NCI-H82 treated with DMSO at 0.1 percent for 48 hours (cell line): ENCODE measurements around the gene SLC39A11.
A peak's percentile ranks its signal among the peaks of the same experiment; 100 is the strongest.
"Not testable (repeated sequence)": the region's sequence is repeated elsewhere in the genome, so short reads cannot be mapped to it uniquely, and the experiment has no call there.

ENCODE experiments used
- DNase-seq: peaks from one replicate; lab custom pipeline; 2025; ENCODE audit not compliant: unreplicated experiment; lab: John Stamatoyannopoulos, UW

SLC39A11 gene

GRCh38 chr17:72804949-72805707 is 287.4 kb downstream of the SLC39A11 start:
- DNase-seq: no peak

DNA sequence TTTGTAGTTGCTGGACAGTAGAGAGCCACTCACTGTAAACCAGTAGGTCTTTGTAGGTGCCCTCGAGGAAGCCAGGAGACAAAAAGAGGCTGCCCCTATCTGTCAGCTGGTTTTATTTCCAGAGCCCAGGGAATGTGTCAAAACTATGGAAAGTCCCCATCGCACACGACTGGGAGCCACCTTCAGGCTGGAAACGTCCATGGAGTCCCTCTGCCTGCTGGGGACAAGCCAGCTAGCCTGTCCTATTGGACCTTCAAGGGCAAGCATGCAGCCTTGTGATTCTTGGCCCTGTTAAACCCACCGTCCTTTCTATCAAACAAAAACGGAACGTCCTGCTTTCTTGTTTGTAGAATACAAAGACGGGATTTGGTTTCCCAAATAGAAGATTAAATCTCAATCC is 289.8 kb downstream of the SLC39A11 start:
- DNase-seq: no peak

DNA sequence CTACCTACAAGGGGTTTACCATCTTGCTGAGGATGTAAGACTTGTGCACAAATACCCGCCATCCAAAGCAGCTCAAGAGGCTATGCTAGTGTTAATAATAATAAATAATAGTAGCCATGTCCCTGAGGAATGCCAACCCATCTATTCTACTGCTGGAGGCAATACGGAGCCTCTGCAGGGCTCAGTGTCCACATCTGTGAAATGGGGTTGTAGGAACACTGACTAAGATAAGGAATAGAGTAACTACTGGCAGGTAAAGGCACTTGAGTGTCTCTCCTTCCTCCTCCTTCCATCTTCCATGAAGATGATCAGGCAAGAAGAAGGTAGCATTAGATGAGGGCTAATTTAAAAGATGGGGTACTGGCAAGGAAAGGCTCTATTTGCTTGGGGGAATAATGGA is 295.3 kb downstream of the SLC39A11 start:
- DNase-seq: no peak

DNA sequence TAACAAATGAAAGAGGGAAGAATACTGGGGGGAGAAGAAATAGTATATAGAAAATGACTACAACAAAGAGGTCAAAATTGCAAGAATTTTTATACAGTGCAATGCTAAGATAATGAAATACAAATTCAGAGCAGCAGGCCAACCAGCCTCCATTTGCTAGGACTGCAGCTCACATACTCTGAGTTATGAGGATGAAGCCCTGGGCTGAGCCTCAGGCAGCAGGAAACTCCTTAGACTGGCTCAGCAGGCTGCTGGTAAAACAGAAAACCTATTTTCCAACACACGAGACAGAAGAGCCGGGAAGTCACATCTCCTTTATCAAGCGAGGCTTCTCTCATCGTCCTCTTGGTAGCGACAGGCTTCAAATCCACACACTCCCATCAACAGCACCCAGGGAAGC is 296.5 kb downstream of the SLC39A11 start:
- DNase-seq: no peak

- DNase-seq: no peak
Measured at GRCh38 chr17:72794152-72794551, 298.3 kb downstream of the SLC39A11 start.

- DNase-seq: no peak
Measured at GRCh38 chr17:72792771-72793170, 299.7 kb downstream of the SLC39A11 start.

- DNase-seq: no peak
Measured at GRCh38 chr17:72790190-72790589, 302.3 kb downstream of the SLC39A11 start.

DNA sequence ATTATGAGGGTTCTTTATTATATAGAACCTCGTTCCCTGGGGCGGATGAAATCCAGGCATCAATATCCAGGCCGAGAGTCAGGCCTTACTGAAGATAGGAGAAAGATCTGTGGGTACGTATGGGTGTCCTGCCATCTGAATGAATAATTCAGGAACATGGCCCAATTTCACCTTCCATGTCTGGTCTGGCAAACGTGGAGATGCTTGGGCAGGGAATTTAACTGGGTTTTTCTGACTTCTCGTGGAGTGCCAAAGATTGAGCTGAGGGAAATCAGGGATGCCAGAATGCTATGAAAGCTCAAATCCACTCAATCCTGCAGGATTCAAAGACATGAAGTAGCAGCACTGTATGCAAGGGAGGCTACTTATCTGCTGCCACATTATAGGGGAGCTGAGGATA is 302.8 kb downstream of the SLC39A11 start:
- DNase-seq: no peak

DNA sequence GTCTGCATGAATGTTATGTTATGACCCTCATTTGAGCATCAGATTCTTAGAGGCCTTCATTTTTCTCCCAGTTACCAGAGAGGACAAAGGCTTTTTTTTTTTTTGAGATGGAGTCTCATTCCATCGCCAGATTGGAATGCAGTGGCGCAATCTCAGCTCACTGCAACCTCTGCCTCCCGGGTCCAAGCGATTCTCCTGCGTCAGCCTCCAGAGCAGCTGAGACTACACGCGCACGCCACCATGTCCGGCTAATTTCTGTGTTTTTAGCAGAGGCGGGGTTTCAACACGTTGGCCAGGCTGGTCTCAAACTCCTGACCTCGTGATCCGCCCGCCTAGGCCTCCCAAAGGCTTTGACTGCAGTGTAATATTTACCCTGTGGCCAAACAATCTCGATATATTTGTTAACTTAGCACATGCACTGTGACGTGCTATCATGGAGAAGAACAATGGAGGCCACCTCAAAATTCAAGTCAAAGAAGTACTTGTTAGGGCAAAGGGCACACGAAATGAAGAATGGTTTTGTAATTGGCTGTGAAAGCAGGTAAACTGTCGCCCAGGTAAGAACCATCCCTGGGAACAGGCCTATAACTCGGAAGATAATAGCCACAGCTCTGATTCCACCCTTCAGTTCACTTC is 303.4 kb downstream of the SLC39A11 start:
- DNase-seq: no peak

DNA sequence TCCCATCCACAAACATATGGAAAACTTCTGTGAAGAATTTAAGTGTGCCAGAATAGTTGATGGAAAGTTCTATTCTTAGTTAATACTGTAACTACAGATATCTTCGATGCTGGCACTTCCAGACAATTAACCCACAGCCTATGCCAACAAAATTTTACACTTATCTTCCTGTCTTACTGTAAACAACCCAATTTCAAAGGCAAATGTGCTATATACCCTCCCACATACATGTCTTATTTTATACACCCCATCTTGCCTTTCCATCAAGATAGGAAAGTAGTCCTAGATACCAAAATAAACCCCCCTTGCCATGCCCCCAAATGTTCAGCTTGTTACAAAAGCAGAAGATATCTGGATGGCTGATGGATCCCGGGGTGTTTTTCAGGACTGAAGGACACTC is 306.3 kb downstream of the SLC39A11 start:
- no peak for DNase-seq

DNA sequence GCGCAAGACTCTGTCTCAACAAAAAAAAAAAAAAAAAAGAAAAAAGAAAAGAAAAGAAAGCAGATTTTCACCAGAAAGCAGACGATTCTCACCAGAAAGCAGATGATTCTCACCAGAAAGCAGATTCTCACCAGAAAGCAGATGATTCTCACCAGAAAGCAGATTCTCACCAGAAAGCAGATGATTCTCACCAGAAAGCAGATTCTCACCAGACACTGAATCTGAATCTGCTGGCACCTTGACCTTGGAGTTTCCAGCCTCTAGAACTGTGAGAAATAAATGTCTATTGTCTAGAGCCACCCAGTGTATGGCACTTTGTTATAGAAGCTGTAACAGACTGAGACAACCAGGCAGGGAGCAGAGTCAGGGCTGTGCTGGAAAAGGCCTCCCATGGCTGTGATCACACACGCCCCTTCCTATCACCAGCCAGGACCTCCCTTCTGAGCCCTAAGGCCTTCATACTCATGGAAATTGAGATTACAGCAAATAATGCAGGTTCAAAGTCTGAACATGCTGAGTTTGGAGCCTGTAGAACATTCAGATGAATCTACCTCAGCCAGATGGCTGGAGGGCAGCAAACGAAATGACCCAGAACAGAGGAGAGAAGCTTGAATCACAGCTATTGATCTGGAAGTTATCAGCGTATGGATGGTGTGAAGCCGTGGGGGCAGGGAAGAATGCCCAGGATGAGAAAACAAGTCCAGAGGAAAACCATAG is 309.3 kb downstream of the SLC39A11 start:
- no peak for DNase-seq

DNA sequence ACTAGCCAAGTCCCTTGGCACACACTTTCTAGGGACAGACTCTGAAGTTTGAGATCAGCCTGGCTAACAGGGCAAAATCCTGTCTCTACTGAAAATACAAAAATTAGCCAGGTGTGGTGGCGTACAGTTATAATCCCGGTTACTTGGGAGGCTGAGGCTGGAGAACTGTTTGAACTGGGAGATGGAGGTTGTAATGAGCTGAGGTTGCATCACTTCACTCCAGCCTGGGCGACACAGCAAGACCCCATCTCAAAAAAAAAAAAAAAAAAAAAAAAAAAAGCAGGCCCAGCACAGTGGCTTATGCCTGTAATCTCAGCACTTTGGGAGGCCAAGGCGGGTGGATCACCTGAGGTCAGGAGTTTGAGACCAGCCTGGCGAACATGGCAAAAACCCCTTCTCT is 310.1 kb downstream of the SLC39A11 start:
- not testable (repeated sequence) for DNase-seq

DNA sequence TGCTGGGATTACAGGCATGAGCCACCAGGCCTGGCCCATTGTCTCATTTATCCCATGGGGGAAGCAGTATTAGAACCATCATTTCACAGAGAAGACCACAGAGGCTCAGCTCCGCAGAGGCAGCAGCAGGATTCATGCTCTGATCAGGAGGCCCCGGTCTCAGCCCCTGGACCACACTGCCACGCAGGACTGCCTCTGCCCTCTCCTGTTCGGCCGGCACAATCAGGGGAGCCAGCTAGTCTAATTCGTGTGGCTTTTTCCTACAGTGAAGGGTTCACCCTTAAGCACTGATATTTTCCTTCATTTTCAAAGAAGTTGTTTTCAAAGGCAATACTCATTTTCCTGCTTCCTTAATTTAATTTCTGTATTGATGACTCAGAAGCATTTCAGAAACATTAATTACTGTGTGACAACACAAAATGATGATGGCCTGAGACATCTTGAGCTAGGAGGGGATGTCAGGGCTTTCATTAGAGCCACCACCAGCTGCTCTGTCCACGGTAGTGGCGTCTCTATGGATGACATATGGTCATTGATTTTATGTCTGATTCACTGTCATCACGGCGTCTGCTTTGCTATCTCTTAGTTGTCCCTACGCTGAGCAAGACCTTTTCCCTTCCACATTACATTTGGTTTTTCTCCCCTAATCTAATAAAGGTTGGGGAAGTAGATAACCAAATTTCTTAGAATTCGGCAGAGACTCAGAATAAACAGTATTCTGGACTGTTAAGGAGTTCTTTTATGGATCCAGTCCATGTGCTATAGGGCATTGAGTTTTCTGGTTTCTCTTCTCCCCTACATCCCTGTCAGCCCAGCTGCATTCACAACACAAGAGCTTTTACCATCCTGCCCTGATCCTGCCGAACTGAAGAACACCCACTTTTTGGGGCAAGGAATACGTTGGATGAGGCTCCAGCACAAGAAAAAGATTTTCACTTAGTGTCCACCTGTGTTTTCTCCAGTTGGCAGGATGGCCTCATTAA is 314.0 kb downstream of the SLC39A11 start:
- DNase-seq: peak; percentile 76

DNA sequence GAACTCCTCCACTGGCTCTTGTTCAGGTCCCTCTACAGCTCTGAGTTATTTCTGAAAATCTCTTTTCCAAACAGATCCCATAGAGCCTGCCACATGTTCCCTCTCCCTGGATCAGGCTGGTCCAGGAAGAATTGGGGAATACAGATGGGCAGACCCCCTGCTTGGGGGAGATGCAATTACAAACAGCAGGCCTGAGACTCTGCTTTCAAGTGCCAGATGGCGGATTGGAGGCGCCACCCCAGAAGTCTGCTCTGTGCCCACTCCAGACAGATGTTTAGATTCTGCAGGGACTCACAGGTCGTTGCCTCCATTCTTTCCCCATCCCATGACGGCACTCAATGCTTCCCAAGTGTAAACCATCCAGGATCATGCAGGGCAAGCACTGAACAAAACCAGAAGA is 316.6 kb downstream of the SLC39A11 start:
- DNase-seq: peak; percentile 52

- no peak for DNase-seq
Measured at GRCh38 chr17:72775237-72775636, 317.3 kb downstream of the SLC39A11 start.

DNA sequence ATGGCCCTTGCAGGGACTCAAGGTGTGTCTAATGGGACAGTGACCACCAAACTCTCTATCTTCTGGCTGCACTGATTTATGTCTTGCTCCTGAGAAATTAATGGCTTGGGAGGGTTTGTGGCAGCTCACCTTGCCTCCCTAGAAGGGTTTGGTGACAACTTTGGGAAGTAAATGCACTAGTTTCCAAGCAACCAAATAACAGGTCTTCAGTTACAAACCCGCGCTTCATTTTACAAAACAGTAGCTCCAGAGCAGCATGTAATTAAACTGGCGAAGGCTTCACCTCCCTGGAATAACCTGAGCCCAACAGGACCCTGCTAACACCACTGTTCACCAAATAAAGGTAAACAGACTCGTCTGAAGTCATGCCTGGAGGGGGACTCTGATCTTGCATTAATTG is 318.3 kb downstream of the SLC39A11 start:
- DNase-seq: no peak

DNA sequence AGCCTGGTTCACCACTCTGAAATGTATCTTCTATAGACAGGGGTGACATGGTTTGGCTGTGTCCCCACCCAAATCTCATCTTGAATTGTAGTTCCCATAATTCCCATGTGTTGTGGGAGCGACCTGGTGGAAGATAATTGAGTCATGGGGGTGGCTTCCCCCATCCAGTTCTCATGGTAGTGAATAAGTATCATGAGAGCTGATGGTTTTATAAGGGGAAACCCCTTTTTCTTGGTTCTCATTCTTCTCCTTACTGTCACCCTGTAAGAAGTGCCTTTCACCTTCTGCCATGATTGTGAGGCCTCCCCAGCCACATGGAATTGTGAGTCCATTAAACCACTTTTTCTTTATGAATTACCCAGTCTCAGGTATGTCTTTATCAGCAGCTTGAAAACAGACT is 319.3 kb downstream of the SLC39A11 start:
- DNase-seq: not testable (repeated sequence)

- DNase-seq: no peak
Measured at GRCh38 chr17:72772331-72772821, 320.1 kb downstream of the SLC39A11 start.

DNA sequence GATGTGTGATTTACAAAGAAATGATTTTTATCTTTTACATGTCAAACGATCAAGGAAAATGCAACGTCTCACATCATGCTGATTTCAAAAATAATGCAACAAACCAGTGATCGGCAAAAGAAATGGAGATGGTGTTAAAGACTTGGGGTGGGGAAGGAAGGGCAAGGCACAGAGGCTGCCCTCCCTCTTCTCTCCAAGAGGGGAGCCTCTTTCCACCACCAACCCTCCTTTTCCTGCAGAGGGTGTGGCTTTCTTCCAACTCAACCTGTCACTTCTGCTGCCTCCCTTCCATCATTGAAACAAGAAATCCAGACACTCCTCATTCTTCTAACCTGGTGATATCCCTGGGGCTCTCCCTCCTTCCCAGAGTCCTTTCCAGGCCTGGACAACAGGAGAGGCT is 320.8 kb downstream of the SLC39A11 start:
- DNase-seq: no peak

- DNase-seq: no peak
Measured at GRCh38 chr17:72766761-72767356, 325.6 kb downstream of the SLC39A11 start.
